A549 (cell line): ENCODE measurements around the gene MBD2. TPM values are rescaled to one million over a fixed set of nuclear protein-coding genes. Genes with fewer than 3 reads are reported as not detected.

ENCODE experiments used
- ATAC-seq, 2 experiments: fragments of 200-7000 bp in 1 of 2; fragments of >200 bp in 1 of 2; cut with Nextera tagmentation in 1 of 2; cut with Tn5 transposase in 1 of 2; 3 replicates each; pipeline versions ENCODE4 v1.8.0 to v1.9.1; 2018 to 2020; ENCODE audit warnings: mild to moderate bottlenecking in 1 of 2, moderate library complexity in 1 of 2
- CTCF ChIA-PET: fragments of 300-600 bp; sonication (Branson Sonifier 250); formaldehyde crosslinking; extraction: SDS; loops from one replicate; lab custom pipeline; 2021; ENCODE audit warnings: antibody characterized with exemption, inconsistent platforms; lab: Yijun Ruan, JAX
- POLR2A ChIA-PET: fragments of 350-600 bp; formaldehyde crosslinking; extraction: SDS; loops from one replicate; lab custom pipeline; 2021; ENCODE audit warnings: antibody characterized with exemption, inconsistent platforms; lab: Yijun Ruan, JAX
- DNase-seq, 2 experiments: peaks; one replicate each; pipeline versions ENCODE4 v3.0.0 to v3.0.0-alpha.2; 2011 to 2016; ENCODE audit warnings: low read depth in 1 of 2, low spot score in 1 of 2
- FAIRE-seq: peaks from 2 replicates; lab custom pipeline; 2011; peaks lifted over from hg19 to GRCh38; lab: Jason Lieb, UNC
- H3K27ac ChIP-seq, 2 experiments: fragments of >200 bp; sonication (Bioruptor Twin); formaldehyde crosslinking; 3 replicates each; pipeline ENCODE4 v1.5.1; 2016 to 2017
- H3K4me1 ChIP-seq: fragments of >200 bp; sonication (Bioruptor Twin); formaldehyde crosslinking; 3 replicates; pipeline ENCODE4 v1.6.1; 2016
- H3K4me2 ChIP-seq: fragments of >200 bp; sonication (Bioruptor Twin); formaldehyde crosslinking; 3 replicates; pipeline ENCODE4 v1.6.1; 2016
- H3K4me3 ChIP-seq: fragments of >200 bp; sonication (Bioruptor Twin); formaldehyde crosslinking; 3 replicates; pipeline ENCODE4 v1.5.1; 2016
- H3K9me3 ChIP-seq: fragments of >200 bp; sonication (Bioruptor Twin); formaldehyde crosslinking; 3 replicates; pipeline ENCODE4 v1.6.1; 2016
- BCL3 ChIP-seq: fragments of >200 bp; sonication (Bioruptor Twin); formaldehyde crosslinking; IDR thresholded peaks from 3 replicates; pipeline ENCODE4 v1.6.1; 2016
- CHD4 ChIP-seq: fragments of 200-600 bp; sonication (generic); IDR thresholded peaks from 2 replicates; pipeline ENCODE4 v1.6.1; 2016; ENCODE audit warnings: antibody characterized with exemption, mild to moderate bottlenecking, borderline replicate concordance
- EHF ChIP-seq: fragments of 250-450 bp; sonication (Bioruptor Pico); IDR thresholded peaks from 2 replicates; pipeline ENCODE4 v1.5.0; 2020; ENCODE audit warnings: mild to moderate bottlenecking
- ELK1 ChIP-seq: fragments of 150-350 bp; IDR thresholded peaks from 2 replicates; pipeline ENCODE4 v1.6.1; 2014; ENCODE audit warnings: low read depth, mild to moderate bottlenecking, low read length
- EP300 ChIP-seq, 2 experiments: fragments of >200 bp; sonication (Bioruptor Twin); formaldehyde crosslinking; IDR thresholded peaks; 2 replicates in 1 of 2; 3 replicates in 1 of 2; pipeline ENCODE4 v1.6.1; 2016 to 2017
- GATA3 ChIP-seq: IDR thresholded peaks from 2 replicates; pipeline ENCODE4 v1.6.1; 2012; ENCODE audit warnings: borderline replicate concordance
- MAFK ChIP-seq: fragments of 450-650 bp; IDR thresholded peaks from 2 replicates; pipeline ENCODE4 v1.6.1; 2014; ENCODE audit not compliant: partially characterized antibody
- MYC ChIP-seq: IDR thresholded peaks from 2 replicates; pipeline ENCODE4 v1.6.1; 2012; ENCODE audit warnings: mild to moderate bottlenecking, inconsistent platforms, low read length, improper control_type of control experiment, borderline replicate concordance
- NR3C1 ChIP-seq: fragments of >200 bp; sonication (Bioruptor Twin); formaldehyde crosslinking; IDR thresholded peaks from 3 replicates; pipeline ENCODE4 v1.6.1; 2017
- POLR2AphosphoS2 ChIP-seq: conservative IDR thresholded peaks from 2 replicates; pipeline ENCODE4 v1.6.1; 2012; ENCODE audit warnings: low read length, improper control_type of control experiment, inconsistent platforms
- REST ChIP-seq: fragments of 200-600 bp; sonication (generic); IDR thresholded peaks from 2 replicates; pipeline ENCODE4 v1.6.1; 2016; ENCODE audit warnings: antibody characterized with exemption, mild to moderate bottlenecking, moderate library complexity
- ZC3H11A ChIP-seq: fragments of 450-650 bp; IDR thresholded peaks from 2 replicates; pipeline ENCODE4 v1.6.1; 2014; ENCODE audit warnings: antibody characterized with exemption, mild to moderate bottlenecking
- ZNF302 ChIP-seq: fragments of 250-450 bp; sonication (Bioruptor Pico); IDR thresholded peaks from 2 replicates; pipeline ENCODE4 v1.9.0; 2021; ENCODE audit warnings: inconsistent platforms, mild to moderate bottlenecking, moderate library complexity
- WGBS: methylation state at CpG from one replicate; pipeline ENCODE4 v1.1.6; 2017; ENCODE audit errors: missing lambda C conversion rate; 5-methylcytosine and 5-hydroxymethylcytosine counted together
- polyA plus RNA-seq, 4 experiments: library from polyadenylated mRNA; depleted of rRNA in 3 of 4; stranded (reverse); fragments of >200 nt; fragmentation: RNase III in 1 of 4; extraction: RNeasy Plus Mini Kit Qiagen cat#74134 plus additional on column Dnase treatment in 1 of 4; gene quantifications; 2 replicates in 3 of 4; 3 replicates in 1 of 4; pipeline ENCODE4 v1.2.3, GENCODE V29; 2011 to 2017

The MBD2 gene
- polyA plus RNA-seq, 2 of the 4 experiments (the other 2 are of a cell fraction), result 43.4 to 48.2 TPM

GRCh38 chr18:54159906-54160305, 64.6 kb downstream of the MBD2 start:
- DNase-seq (no peak), ATAC-seq (no peak), FAIRE-seq (no peak)
- 0 out of 3 replicates have a peak, but pooled peaks cover 4% of the 10 kb centered on the region for H3K4me1 ChIP-seq
- TF ChIP-seq CHD4 (no peak), ZC3H11A (no peak), POLR2AphosphoS2 (no peak), MYC (no peak), BCL3 (no peak), EHF (CRISPR knock-in tag) (no peak)
- no peak overlapping the region for H3K27ac ChIP-seq
- no peaks in the 10 kb centered on the region for H3K9me3 ChIP-seq
- ChIA-PET POLR2A (no interaction called here), CTCF (no interaction called here)
- no peak overlapping the region for H3K4me2 ChIP-seq
- H3K4me3 ChIP-seq, result no peak overlapping the region
- WGBS, result 88% methylated on average over 1 of the region's 1 CpG

- no peak for DNase-seq
- Histone ChIP-seq H3K9me3 (no peaks in the 10 kb centered on the region), H3K4me1 (0 out of 3 replicates have a peak, but pooled peaks cover 4% of the 10 kb centered on the region), H3K27ac (no peak overlapping the region), H3K4me3 (no peak overlapping the region), H3K4me2 (no peak overlapping the region)
- no peak for ATAC-seq
- FAIRE-seq, result no peak
- ChIA-PET POLR2A (no interaction called here), CTCF (interaction anchor here (1.5 kb wide), 1 partner anchor 65 kb away, joined by 3 read pairs; no protein-coding TSS in a partner anchor)
- TF ChIP-seq GATA3 (no peak), ELK1 (no peak), NR3C1 (no peak), EP300 (IDR thresholded peaks at IDR 0.05) (no peak)
- WGBS, result 96% methylated on average over 7 of the region's 7 CpGs
Measured at GRCh38 chr18:54157646-54158385, 66.7 kb downstream of the MBD2 start.

- H3K9me3 ChIP-seq, result no peaks in the 10 kb centered on the region
- ChIA-PET CTCF (no interaction called here), POLR2A (no interaction called here)
- H3K4me2 ChIP-seq, result no peak overlapping the region
- ATAC-seq (no peak), FAIRE-seq (no peak), DNase-seq (no peak)
- TF ChIP-seq CHD4, result no peak
- TF ChIP-seq REST, result no peak
- peak; percentile 41 for TF ChIP-seq MAFK
- TF ChIP-seq ZNF302 (CRISPR knock-in tag), result no peak
- 77% methylated on average over 3 of the region's 3 CpGs for WGBS
- H3K4me1 ChIP-seq, result peaks cover 13% of the 10 kb centered on the region
- H3K27ac ChIP-seq, result no peak overlapping the region
- H3K4me3 ChIP-seq, result no peak overlapping the region
Measured at GRCh38 chr18:54155412-54155811, 69.1 kb downstream of the MBD2 start.
